Measurements from ENCODE around the gene PEDS1. TPM values are rescaled to one million over a fixed set of nuclear protein-coding genes. Genes with fewer than 3 reads are reported as not detected.

PEDS1 gene
- total RNA-seq, 1 donor from 2014 or later = 31.3 TPM

GRCh38 chr20:50142812-50143211, 10.7 kb downstream of the PEDS1 start:
- no peaks in the 10 kb centered on the region for H3K27me3 ChIP-seq
- peaks cover 41% of the 10 kb centered on the region for H3K4me1 ChIP-seq
- intact Hi-C loops (cut with DNase I) = no loop called here
- H3K36me3 ChIP-seq = peaks cover 35% of the 10 kb centered on the region
- no peak for TF ChIP-seq CTCF (IDR thresholded peaks at IDR 0.05)
- H3K9me3 ChIP-seq = no peaks in the 10 kb centered on the region
- ATAC-seq (no peak), DNase-seq (no peak)
- H3K4me3 ChIP-seq = no peak overlapping the region
- H3K27ac ChIP-seq = no peak overlapping the region

- DNase-seq (no peak), ATAC-seq (no peak)
- H3K27me3 ChIP-seq = no peaks in the 10 kb centered on the region
- H3K4me3 ChIP-seq = no peak overlapping the region
- no peaks in the 10 kb centered on the region for H3K9me3 ChIP-seq
- no peak overlapping the region for H3K27ac ChIP-seq
- intact Hi-C loops (cut with DNase I) = no loop called here
- H3K4me1 ChIP-seq = peaks cover 40% of the 10 kb centered on the region
- H3K36me3 ChIP-seq = peaks cover 34% of the 10 kb centered on the region
- no peak for TF ChIP-seq CTCF (IDR thresholded peaks at IDR 0.05)
Observed at GRCh38 chr20:50141811-50142561, 11.5 kb downstream of the PEDS1 start.

GRCh38 chr20:50141018-50141675, 12.4 kb downstream of the PEDS1 start:
- no peak for ATAC-seq
- peaks cover 33% of the 10 kb centered on the region for H3K4me1 ChIP-seq
- intact Hi-C loops (cut with DNase I) = no loop called here

GRCh38 chr20:50140339-50140859, 13.1 kb downstream of the PEDS1 start:
- intact Hi-C loops (cut with DNase I) = no loop called here
- peaks cover 45% of the 10 kb centered on the region for H3K36me3 ChIP-seq
- peak overlapping the region; percentile 9 for H3K27ac ChIP-seq

More at GRCh38 chr20:50141018-50141675, 12.4 kb downstream of the PEDS1 start:
- no peak for TF ChIP-seq CTCF (IDR thresholded peaks at IDR 0.05)
- no peak overlapping the region for H3K4me3 ChIP-seq
- DNase-seq = no peak
- H3K9me3 ChIP-seq = no peaks in the 10 kb centered on the region
- peaks cover 39% of the 10 kb centered on the region for H3K36me3 ChIP-seq
- H3K27ac ChIP-seq = peak overlapping the region; percentile 9
- H3K27me3 ChIP-seq = no peaks in the 10 kb centered on the region

More at GRCh38 chr20:50140339-50140859, 13.1 kb downstream of the PEDS1 start:
- DNase-seq (no peak), ATAC-seq (no peak)
- H3K9me3 ChIP-seq = no peaks in the 10 kb centered on the region
- H3K4me3 ChIP-seq = no peak overlapping the region
- H3K27me3 ChIP-seq = no peaks in the 10 kb centered on the region
- TF ChIP-seq CTCF (IDR thresholded peaks at IDR 0.05) = no peak
- peaks cover 28% of the 10 kb centered on the region for H3K4me1 ChIP-seq

Data from upper lobe of right lung (tissue), 1 donor.